Erythroblast (primary cell): ENCODE data around the gene CADPS2.

Experiments
- GATA1 ChIP-seq: IDR thresholded peaks from 2 replicates; pipeline ENCODE4 v1.6.1; 2011; ENCODE audit warnings: low read depth, mild to moderate bottlenecking, control low read depth, low read length, moderate library complexity
- POLR2A ChIP-seq: IDR thresholded peaks from 2 replicates; pipeline ENCODE4 v1.6.1; 2011; ENCODE audit warnings: mild to moderate bottlenecking, low read length

DNA sequence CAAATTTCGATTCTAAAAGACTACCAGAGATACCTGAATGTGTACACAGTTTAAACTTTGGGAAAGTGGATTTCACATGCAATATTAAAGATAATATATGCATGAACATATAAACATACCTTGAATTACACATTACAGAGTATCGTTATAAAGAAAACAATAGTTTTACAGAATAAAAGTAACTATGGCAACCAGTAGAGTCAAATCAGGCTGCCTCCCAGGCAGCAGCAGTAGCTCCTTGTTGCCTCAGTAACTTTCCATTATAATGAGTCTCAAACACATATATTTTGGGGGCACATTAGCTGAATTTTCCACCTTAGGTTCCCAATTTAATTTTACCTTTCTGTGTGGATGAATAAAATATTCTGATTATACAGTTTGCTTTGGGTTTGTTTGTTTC is 417.3 kb downstream of the CADPS2 start:
- TF ChIP-seq POLR2A, result no peak
- no peak for TF ChIP-seq GATA1
